Endothelial cell of umbilical vein (primary cell): ENCODE results near the gene MBOAT2. TPM values are rescaled to one million over a fixed set of nuclear protein-coding genes. Genes with fewer than 3 reads are reported as not detected.

ENCODE experiments used
- BruUV-seq: library from RNA; stranded (reverse); fragments of 400-500 nt; replicated peaks from 2 replicates; lab custom pipeline; 2021; lab: Mats Ljungman, UMichigan
- CTCF ChIA-PET: fragments of 300-600, 350-600 bp; sonication (Branson Sonifier 250); formaldehyde crosslinking; loops from one replicate; lab custom pipeline; 2021; ENCODE audit warnings: antibody characterized with exemption, inconsistent platforms; lab: Charles Lee
- POLR2A ChIA-PET: fragments of 300-600, 350-600 bp; sonication (Branson Sonifier 250); formaldehyde crosslinking; loops from one replicate; lab custom pipeline; 2021; ENCODE audit warnings: antibody characterized with exemption, inconsistent platforms; lab: Charles Lee
- DNase-seq: peaks from one replicate; pipeline ENCODE4 v3.0.0-alpha.2; 2011; ENCODE audit warnings: low read depth, low spot score
- FAIRE-seq: peaks from 2 replicates; lab custom pipeline; 2011; peaks lifted over from hg19 to GRCh38; lab: Jason Lieb, UNC
- H2AFZ ChIP-seq: 2 replicates; pipeline ENCODE4 v1.6.0; 2012; ENCODE audit warnings: low read depth, low read length, control low read depth, inconsistent platforms
- H3K27ac ChIP-seq: 2 replicates; pipeline ENCODE4 v1.5.1; 2011; ENCODE audit warnings: low read depth, mild to moderate bottlenecking, control low read depth, low read length, moderate library complexity; ENCODE audit not compliant: insufficient read depth
- H3K27me3 ChIP-seq, 2 experiments: 2 replicates each; pipeline versions ENCODE4 v1.6.0 to v1.6.1; 2011; ENCODE audit warnings: low read length in 2 of 2, mixed read lengths in 1 of 2; ENCODE audit not compliant: control insufficient read depth in 2 of 2, insufficient read depth in 2 of 2
- H3K36me3 ChIP-seq, 2 experiments: 2 replicates in 1 of 2; 3 replicates in 1 of 2; pipeline ENCODE4 v1.5.1; 2011; ENCODE audit warnings: low read length in 2 of 2, mild to moderate bottlenecking in 1 of 2, moderate library complexity in 1 of 2; ENCODE audit not compliant: control insufficient read depth in 2 of 2, insufficient read depth in 2 of 2; ENCODE audit errors: extremely low read depth in 1 of 2
- H3K4me1 ChIP-seq: 3 replicates; pipeline ENCODE4 v1.5.1; 2011; ENCODE audit warnings: mild to moderate bottlenecking, low read length; ENCODE audit not compliant: control insufficient read depth, insufficient read depth; ENCODE audit errors: extremely low read depth
- H3K4me2 ChIP-seq: 2 replicates; pipeline ENCODE4 v1.6.1; 2011; ENCODE audit warnings: low read length, control low read depth, mixed read lengths; ENCODE audit not compliant: insufficient read depth
- H3K4me3 ChIP-seq, 3 experiments: fragments of 200-600 bp in 1 of 3; sonication (generic), shearing (Covaris generic) in 1 of 3; replicated peaks in 1 of 3; 2 replicates each; pipeline ENCODE4 v1.5.1; 2011 to 2016; ENCODE audit warnings: control low read depth in 3 of 3, low read length in 3 of 3, mild to moderate bottlenecking in 2 of 3, inconsistent platforms in 1 of 3, low read depth in 1 of 3, moderate library complexity in 1 of 3; ENCODE audit not compliant: insufficient read depth in 1 of 3
- H3K79me2 ChIP-seq: 2 replicates; pipeline ENCODE4 v1.6.0; 2012; ENCODE audit warnings: low read length, inconsistent platforms; ENCODE audit not compliant: control insufficient read depth, insufficient read depth
- H3K9ac ChIP-seq: replicated peaks from 2 replicates; pipeline ENCODE3; 2011; ENCODE audit warnings: low read length, control low read depth; ENCODE audit not compliant: insufficient read depth; ENCODE audit errors: extremely low read depth
- H3K9me1 ChIP-seq: replicated peaks from 3 replicates; pipeline ENCODE4 v1.6.0; 2011; ENCODE audit warnings: mild to moderate bottlenecking, low read length; ENCODE audit not compliant: control insufficient read depth, insufficient read depth; ENCODE audit errors: extremely low read depth
- H3K9me3 ChIP-seq: replicated peaks from 2 replicates; pipeline ENCODE4 v1.5.1; 2012; ENCODE audit warnings: low read length, inconsistent platforms; ENCODE audit not compliant: control insufficient read depth, insufficient read depth
- H4K20me1 ChIP-seq: replicated peaks from 2 replicates; pipeline ENCODE3; 2011; ENCODE audit warnings: mild to moderate bottlenecking, low read length; ENCODE audit not compliant: control insufficient read depth, insufficient read depth; ENCODE audit errors: extremely low read depth
- EZH2 ChIP-seq: IDR thresholded peaks from 2 replicates; pipeline ENCODE4 v1.6.1; 2012; ENCODE audit warnings: borderline replicate concordance, low read depth, mild to moderate bottlenecking, moderate library complexity, low read length, inconsistent platforms; ENCODE audit not compliant: severe bottlenecking
- FOS ChIP-seq: IDR thresholded peaks from 2 replicates; pipeline ENCODE4 v1.6.1; 2011; ENCODE audit warnings: mild to moderate bottlenecking, low read length, moderate library complexity, borderline replicate concordance; ENCODE audit not compliant: insufficient read depth
- GATA2 ChIP-seq: IDR thresholded peaks from 2 replicates; pipeline ENCODE4 v1.7.0; 2011; ENCODE audit warnings: low read depth, mild to moderate bottlenecking, moderate library complexity, mixed read lengths, low read length; ENCODE audit not compliant: insufficient read length, insufficient read depth
- JUN ChIP-seq: IDR thresholded peaks from 2 replicates; pipeline ENCODE4 v1.6.1; 2011; ENCODE audit warnings: borderline replicate concordance, low read depth; ENCODE audit not compliant: insufficient read length, insufficient read depth
- MYC ChIP-seq: IDR thresholded peaks from one replicate; pipeline ENCODE4 v1.6.1; 2011; ENCODE audit warnings: mild to moderate bottlenecking, low read depth, low read length
- POLR2A ChIP-seq: IDR thresholded peaks from 2 replicates; pipeline ENCODE4 v1.6.1; 2012; ENCODE audit warnings: low read depth, mild to moderate bottlenecking, control low read depth, low read length
- POLR2AphosphoS5 ChIP-seq: IDR thresholded peaks from 2 replicates; pipeline ENCODE4 v1.6.1; 2012; ENCODE audit warnings: low read depth, mild to moderate bottlenecking, control low read depth, low read length, moderate library complexity; ENCODE audit not compliant: insufficient read depth
- dilution Hi-C: fragments of 300-500 bp; cut with MboI; formaldehyde crosslinking; loops from one replicate; pipeline ENCODE4 v1.15.0; 2019; ENCODE audit warnings: low sequenced_read_pairs; ENCODE audit not compliant: extremely low pct_ligation_motif_present
- intact Hi-C: fragments of 100-400 bp; cut with micrococcal nuclease; formaldehyde crosslinking; loops from one replicate; pipeline ENCODE4 v1.10.0; 2022
- polyA plus RNA-seq, 4 experiments: library from polyadenylated mRNA; depleted of rRNA in 3 of 4; stranded (reverse) in 3 of 4; unstranded in 1 of 4; fragments of >200 nt; gene quantifications; 2 replicates each; pipeline versions ENCODE4 v1.2.1 to v1.2.3, GENCODE V29; 2011 to 2012; ENCODE audit warnings: missing spikeins in 1 of 4
- total RNA-seq: library from RNA; stranded (reverse); gene quantifications from 2 replicates; pipeline ENCODE4 v1.2.3, GENCODE V29; 2021
- TF ChIP-seq, protein P1 (sequence below), 2 donors: IDR thresholded peaks; 1 replicate in 1 of 2; 2 replicates in 1 of 2; pipeline ENCODE4 v1.5.1; 2011; ENCODE audit warnings: low read length in 2 of 2, mild to moderate bottlenecking in 2 of 2, moderate library complexity in 2 of 2, control low read depth in 1 of 2, inconsistent platforms in 1 of 2, low read depth in 1 of 2; ENCODE audit not compliant: insufficient read depth in 1 of 2; ENCODE audit errors: extremely low read depth in 1 of 2
- TF ChIP-seq, protein P2 (sequence below): IDR thresholded peaks from 2 replicates; pipeline ENCODE4 v1.6.1; 2011; ENCODE audit not compliant: insufficient read depth, insufficient read length

MBOAT2 gene
- total and polyA plus RNA-seq, 2 donors (not counting 3 experiments of a cell fraction or from before 2014, with no cell fraction given) = 10.9 to 22.1 TPM

DNA sequence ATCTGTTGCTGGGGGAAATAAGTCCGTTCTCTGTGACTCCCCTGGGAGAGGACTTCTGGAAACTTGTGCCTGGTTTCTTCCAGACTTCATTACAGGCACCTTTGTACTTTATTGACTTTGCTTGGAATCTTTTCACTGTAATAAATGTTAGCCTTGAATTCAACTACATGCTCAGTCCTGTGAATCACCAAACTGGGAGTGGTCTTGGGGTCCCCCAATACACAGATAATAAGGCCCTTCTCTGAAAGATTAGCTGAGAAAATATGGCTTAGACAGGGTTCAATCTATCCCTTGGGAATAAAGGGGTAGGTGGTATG, 117.3 kb downstream of the MBOAT2 start:
- no peak for DNase-seq
- no peaks in the 10 kb centered on the region for H3K9me3 ChIP-seq
- no peaks in the 10 kb centered on the region for H3K36me3 ChIP-seq
- no peak overlapping the region for H2AFZ ChIP-seq
- no peak overlapping the region for H3K4me3 ChIP-seq
- CTCF ChIA-PET = no interaction called here
- POLR2A ChIA-PET = no interaction called here
- H4K20me1 ChIP-seq = no peaks in the 10 kb centered on the region
- H3K4me2 ChIP-seq = no peak overlapping the region
- no peaks in the 10 kb centered on the region for H3K9me1 ChIP-seq
- H3K27me3 ChIP-seq = no peaks in the 10 kb centered on the region
- FAIRE-seq = no peak
- no peaks in the 10 kb centered on the region for H3K4me1 ChIP-seq
- intact Hi-C loops (no loop called here), dilution Hi-C loops (no loop called here)
- no peak overlapping the region for H3K27ac ChIP-seq
- TF ChIP-seq POLR2A = no peak
- TF ChIP-seq, protein P1, sequence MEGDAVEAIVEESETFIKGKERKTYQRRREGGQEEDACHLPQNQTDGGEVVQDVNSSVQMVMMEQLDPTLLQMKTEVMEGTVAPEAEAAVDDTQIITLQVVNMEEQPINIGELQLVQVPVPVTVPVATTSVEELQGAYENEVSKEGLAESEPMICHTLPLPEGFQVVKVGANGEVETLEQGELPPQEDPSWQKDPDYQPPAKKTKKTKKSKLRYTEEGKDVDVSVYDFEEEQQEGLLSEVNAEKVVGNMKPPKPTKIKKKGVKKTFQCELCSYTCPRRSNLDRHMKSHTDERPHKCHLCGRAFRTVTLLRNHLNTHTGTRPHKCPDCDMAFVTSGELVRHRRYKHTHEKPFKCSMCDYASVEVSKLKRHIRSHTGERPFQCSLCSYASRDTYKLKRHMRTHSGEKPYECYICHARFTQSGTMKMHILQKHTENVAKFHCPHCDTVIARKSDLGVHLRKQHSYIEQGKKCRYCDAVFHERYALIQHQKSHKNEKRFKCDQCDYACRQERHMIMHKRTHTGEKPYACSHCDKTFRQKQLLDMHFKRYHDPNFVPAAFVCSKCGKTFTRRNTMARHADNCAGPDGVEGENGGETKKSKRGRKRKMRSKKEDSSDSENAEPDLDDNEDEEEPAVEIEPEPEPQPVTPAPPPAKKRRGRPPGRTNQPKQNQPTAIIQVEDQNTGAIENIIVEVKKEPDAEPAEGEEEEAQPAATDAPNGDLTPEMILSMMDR (IDR thresholded peaks at IDR 0.05; ENCODE audit: extremely low read depth in 1 of 2, insufficient read depth in 1 of 2, low read depth in 1 of 2, low read length in 2 of 2) = no peak
- TF ChIP-seq MYC = no peak
- TF ChIP-seq POLR2AphosphoS5 = no peak
- no peak for TF ChIP-seq EZH2
- TF ChIP-seq FOS = no peak
- TF ChIP-seq, protein P2, sequence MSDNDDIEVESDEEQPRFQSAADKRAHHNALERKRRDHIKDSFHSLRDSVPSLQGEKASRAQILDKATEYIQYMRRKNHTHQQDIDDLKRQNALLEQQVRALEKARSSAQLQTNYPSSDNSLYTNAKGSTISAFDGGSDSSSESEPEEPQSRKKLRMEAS = no peak
- no peak for TF ChIP-seq GATA2
- TF ChIP-seq JUN = no peak
- no peaks in the 10 kb centered on the region for H3K79me2 ChIP-seq
- no TSS peak for BruUV-seq
- H3K9ac ChIP-seq = no peak overlapping the region
